Left ventricle myocardium inferior (tissue), 1 donor: ENCODE results near the gene AJAP1. TPM values are rescaled to one million over a fixed set of nuclear protein-coding genes. Genes with fewer than 3 reads are reported as not detected.

Experiments
- DNase-seq: peaks from one replicate; pipeline ENCODE4 v3.0.0-alpha.2; 2020
- H3K27ac ChIP-seq: fragments of 200-600 bp; replicated peaks from 2 replicates; pipeline ENCODE4 v1.8.0; 2021
- H3K27me3 ChIP-seq: fragments of 200-600 bp; 2 replicates; pipeline ENCODE4 v1.8.0; 2021; ENCODE audit warnings: low read depth
- H3K36me3 ChIP-seq: fragments of 200-600 bp; 2 replicates; pipeline ENCODE4 v1.8.0; 2021
- H3K4me1 ChIP-seq: fragments of 200-600 bp; 2 replicates; pipeline ENCODE4 v1.8.0; 2021
- H3K4me3 ChIP-seq: fragments of 200-600 bp; 2 replicates; pipeline ENCODE4 v1.8.0; 2021; ENCODE audit warnings: mild to moderate bottlenecking, moderate library complexity
- H3K9me3 ChIP-seq: fragments of 200-600 bp; replicated peaks from 2 replicates; pipeline ENCODE4 v1.8.0; 2021
- intact Hi-C: fragments of 100-400 bp; cut with micrococcal nuclease; formaldehyde crosslinking; loops from one replicate; pipeline ENCODE4 v1.11.0; 2022
- total RNA-seq: library from RNA; stranded (reverse); fragmentation: NEBNext Ultra II Directional; extraction: Animal tissue kit (Norgen Biotek cat#: 25700); gene quantifications from one replicate; pipeline ENCODE4 v1.2.1, GENCODE V29; 2021
- TF ChIP-seq, protein P1 (sequence below): fragments of 200-600 bp; IDR thresholded peaks from 2 replicates; pipeline ENCODE4 v1.8.0; 2021; ENCODE audit warnings: antibody characterized with exemption, mild to moderate bottlenecking, borderline replicate concordance
- donor health status: DM: no; HTN: yes; CAD: no; lungs with severe emphysema.

The AJAP1 gene
- total RNA-seq, 1 donor from 2014 or later = 0.16 TPM

DNA sequence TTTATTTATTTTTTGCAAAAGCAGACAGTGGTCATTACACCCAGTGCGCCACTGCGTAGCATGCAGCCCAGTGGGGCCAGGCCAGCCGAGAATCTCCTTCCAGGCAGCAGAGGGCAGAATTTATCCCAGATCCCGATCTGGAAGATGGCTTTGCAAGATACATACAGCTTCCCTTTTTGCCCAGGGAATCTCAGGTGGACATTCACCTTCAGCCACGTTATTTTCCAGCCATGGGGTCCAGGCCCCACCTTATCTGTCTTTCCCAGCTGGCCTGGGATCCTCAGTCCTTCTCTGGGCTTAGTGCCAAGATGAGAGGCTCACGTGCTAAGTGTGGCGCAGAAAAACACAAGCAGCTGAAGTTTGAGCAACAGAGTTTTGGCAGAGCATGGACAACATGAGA is 123.6 kb downstream of the AJAP1 start:
- H3K4me3 ChIP-seq = no peak overlapping the region
- H3K27me3 ChIP-seq = peaks cover 64% of the 10 kb centered on the region
- no peaks in the 10 kb centered on the region for H3K36me3 ChIP-seq
- no peak overlapping the region for H3K27ac ChIP-seq
- H3K4me1 ChIP-seq = peaks cover 8% of the 10 kb centered on the region
- no peak for DNase-seq
- no peaks in the 10 kb centered on the region for H3K9me3 ChIP-seq
- intact Hi-C loops = no loop called here
- TF ChIP-seq, protein P1, sequence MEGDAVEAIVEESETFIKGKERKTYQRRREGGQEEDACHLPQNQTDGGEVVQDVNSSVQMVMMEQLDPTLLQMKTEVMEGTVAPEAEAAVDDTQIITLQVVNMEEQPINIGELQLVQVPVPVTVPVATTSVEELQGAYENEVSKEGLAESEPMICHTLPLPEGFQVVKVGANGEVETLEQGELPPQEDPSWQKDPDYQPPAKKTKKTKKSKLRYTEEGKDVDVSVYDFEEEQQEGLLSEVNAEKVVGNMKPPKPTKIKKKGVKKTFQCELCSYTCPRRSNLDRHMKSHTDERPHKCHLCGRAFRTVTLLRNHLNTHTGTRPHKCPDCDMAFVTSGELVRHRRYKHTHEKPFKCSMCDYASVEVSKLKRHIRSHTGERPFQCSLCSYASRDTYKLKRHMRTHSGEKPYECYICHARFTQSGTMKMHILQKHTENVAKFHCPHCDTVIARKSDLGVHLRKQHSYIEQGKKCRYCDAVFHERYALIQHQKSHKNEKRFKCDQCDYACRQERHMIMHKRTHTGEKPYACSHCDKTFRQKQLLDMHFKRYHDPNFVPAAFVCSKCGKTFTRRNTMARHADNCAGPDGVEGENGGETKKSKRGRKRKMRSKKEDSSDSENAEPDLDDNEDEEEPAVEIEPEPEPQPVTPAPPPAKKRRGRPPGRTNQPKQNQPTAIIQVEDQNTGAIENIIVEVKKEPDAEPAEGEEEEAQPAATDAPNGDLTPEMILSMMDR = peak; percentile 46

DNA sequence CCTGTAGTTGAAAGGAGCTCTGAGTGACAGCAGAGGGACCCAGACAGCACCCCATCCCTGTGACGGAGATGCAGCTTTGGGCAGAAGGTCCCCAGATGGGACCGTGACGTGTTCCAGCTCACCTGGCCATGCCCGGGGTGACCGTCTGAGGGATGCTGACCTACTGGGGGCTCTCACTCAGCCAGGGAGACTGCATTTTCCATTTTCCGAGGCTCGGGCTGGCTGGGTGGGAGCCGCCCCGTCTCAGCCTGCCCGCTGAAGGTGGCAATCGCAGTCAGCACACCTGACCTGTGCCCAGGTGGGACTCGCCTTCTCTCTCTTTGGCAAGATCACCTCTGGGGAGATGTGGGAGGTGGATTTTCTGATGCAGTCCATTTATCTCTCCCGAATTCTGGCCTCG is 127.2 kb downstream of the AJAP1 start:
- H3K9me3 ChIP-seq = no peaks in the 10 kb centered on the region
- DNase-seq = no peak
- intact Hi-C loops = no loop called here
- no peak overlapping the region for H3K4me3 ChIP-seq
- H3K36me3 ChIP-seq = no peaks in the 10 kb centered on the region
- peaks cover 8% of the 10 kb centered on the region for H3K4me1 ChIP-seq
- TF ChIP-seq, protein P1 = no peak
- no peak overlapping the region for H3K27ac ChIP-seq
- peaks cover 41% of the 10 kb centered on the region for H3K27me3 ChIP-seq

DNA sequence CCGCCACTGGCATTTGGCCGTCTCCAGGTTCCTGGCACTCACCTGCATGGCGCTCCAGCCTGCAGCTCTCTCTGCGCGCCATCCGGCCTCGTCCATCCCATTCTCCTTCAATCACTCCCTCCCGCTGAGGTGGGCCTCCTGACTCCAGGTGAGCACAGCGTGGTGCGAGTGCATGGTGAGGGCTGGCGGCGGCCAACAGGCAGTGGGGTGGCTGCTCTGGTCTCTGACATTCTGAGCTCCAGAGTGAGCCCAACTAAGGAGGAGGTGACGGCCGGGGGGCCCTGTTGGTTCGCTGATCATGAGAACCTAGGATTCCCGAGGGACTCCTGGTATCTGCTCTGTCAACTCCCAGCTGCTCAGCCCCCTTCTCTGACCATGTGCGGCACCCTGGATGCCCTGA is 130.4 kb downstream of the AJAP1 start:
- Histone ChIP-seq H3K4me3 (no peak overlapping the region), H3K36me3 (no peaks in the 10 kb centered on the region), H3K9me3 (no peaks in the 10 kb centered on the region), H3K4me1 (no peaks in the 10 kb centered on the region), H3K27ac (no peak overlapping the region), H3K27me3 (peaks cover 56% of the 10 kb centered on the region)
- no peak for DNase-seq
- intact Hi-C loops = no loop called here
- TF ChIP-seq, protein P1 = no peak

DNA sequence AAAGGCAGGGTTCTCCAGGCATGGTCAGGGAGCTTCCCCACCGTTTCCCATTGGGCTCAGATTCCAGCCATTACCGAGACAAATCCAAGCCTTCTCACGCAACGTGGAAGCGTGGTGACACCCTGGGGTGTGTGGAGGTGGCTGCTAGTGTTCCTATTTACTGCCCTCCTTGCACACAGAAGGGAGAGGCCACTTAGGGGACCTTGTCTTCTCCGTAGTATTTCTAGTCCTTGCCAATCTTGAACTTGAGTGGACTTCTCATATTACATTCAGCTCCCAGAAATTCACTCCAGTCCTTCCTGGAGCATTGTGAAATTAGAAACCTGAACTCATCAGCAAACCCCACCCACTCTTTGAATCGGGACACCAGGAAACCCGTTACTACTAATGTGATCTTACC is 131.6 kb downstream of the AJAP1 start:
- intact Hi-C loops = no loop called here
- H3K36me3 ChIP-seq = no peaks in the 10 kb centered on the region
- H3K4me3 ChIP-seq = no peak overlapping the region
- DNase-seq = no peak
- no peaks in the 10 kb centered on the region for H3K9me3 ChIP-seq
- TF ChIP-seq, protein P1 = no peak
- peaks cover 64% of the 10 kb centered on the region for H3K27me3 ChIP-seq
- no peak overlapping the region for H3K27ac ChIP-seq
- H3K4me1 ChIP-seq = no peaks in the 10 kb centered on the region

DNA sequence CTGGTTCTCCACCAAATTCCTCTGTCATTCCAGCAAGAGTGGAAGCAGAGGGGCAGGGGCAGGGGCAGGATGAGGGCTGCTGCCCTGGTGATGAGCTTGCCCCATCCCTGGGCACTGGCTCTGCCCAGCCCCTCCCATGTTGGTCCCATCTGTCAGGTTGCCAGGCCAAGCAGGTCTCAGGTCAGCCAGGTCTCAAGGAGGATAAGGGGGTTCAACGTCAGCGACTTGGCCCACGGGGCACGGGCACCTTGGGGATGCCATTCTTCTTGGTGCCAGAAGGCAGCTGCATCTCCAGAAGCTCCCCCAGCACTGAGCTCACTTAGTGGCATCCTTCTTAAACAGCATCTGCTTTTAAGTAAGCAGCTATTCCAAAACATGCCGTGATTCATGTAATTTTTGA is 133.1 kb downstream of the AJAP1 start:
- H3K4me3 ChIP-seq = no peak overlapping the region
- intact Hi-C loops = no loop called here
- no peak for DNase-seq
- H3K9me3 ChIP-seq = no peaks in the 10 kb centered on the region
- H3K4me1 ChIP-seq = no peaks in the 10 kb centered on the region
- no peak overlapping the region for H3K27ac ChIP-seq
- TF ChIP-seq, protein P1 = no peak
- H3K36me3 ChIP-seq = no peaks in the 10 kb centered on the region
- peaks cover 58% of the 10 kb centered on the region for H3K27me3 ChIP-seq

DNA sequence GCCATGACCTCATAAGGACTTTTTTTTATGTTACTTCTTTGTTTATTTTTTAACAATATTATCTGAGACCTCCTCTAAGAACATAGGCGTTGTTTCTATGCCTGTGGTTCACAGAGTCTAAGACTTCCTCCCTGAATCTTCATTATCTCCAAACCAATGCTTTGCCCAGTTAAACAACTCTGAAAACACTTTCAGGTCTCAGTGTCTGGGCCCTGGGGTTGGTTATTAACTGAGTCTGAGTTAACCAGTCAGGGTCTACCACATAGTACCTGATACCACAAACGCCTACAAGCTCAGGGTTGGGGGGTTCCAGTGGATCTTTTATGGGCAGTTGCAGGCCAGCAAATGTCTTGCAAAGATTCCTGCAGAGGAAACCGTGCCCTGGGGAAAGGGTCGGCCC is 138.2 kb downstream of the AJAP1 start:
- TF ChIP-seq, protein P1 = no peak
- Histone ChIP-seq H3K27ac (no peak overlapping the region), H3K4me3 (no peak overlapping the region), H3K27me3 (peaks cover 77% of the 10 kb centered on the region), H3K4me1 (no peaks in the 10 kb centered on the region), H3K36me3 (no peaks in the 10 kb centered on the region), H3K9me3 (no peaks in the 10 kb centered on the region)
- no peak for DNase-seq
- intact Hi-C loops = no loop called here
